Measurements from ENCODE around the gene MSL3.

DNA sequence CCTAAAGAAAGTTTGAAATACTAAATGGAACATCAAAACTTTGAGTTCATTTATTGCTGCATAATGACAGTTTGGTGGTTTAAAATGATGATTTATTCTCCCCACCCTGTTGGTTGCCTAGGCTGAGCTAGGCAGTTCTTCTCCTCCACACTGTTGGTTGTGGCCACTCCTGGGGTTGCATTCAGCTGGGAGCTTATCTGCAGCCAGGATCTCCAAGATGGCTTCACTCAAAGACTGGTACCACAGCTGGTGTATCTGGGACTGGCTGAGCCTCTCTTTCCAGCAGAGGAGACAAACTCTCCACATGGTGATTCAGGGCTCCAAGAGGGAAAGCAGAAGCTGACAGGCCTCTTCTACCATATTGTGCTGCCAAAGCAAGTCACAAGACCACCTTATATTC, 33.1 kb downstream of the MSL3 start:
- TF ChIP-seq POLR2A (IDR thresholded peaks at IDR 0.05), result no peak
- TF ChIP-seq, protein P1, sequence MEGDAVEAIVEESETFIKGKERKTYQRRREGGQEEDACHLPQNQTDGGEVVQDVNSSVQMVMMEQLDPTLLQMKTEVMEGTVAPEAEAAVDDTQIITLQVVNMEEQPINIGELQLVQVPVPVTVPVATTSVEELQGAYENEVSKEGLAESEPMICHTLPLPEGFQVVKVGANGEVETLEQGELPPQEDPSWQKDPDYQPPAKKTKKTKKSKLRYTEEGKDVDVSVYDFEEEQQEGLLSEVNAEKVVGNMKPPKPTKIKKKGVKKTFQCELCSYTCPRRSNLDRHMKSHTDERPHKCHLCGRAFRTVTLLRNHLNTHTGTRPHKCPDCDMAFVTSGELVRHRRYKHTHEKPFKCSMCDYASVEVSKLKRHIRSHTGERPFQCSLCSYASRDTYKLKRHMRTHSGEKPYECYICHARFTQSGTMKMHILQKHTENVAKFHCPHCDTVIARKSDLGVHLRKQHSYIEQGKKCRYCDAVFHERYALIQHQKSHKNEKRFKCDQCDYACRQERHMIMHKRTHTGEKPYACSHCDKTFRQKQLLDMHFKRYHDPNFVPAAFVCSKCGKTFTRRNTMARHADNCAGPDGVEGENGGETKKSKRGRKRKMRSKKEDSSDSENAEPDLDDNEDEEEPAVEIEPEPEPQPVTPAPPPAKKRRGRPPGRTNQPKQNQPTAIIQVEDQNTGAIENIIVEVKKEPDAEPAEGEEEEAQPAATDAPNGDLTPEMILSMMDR (IDR thresholded peaks at IDR 0.05 in 8 of 11, conservative IDR thresholded peaks at IDR 0.05 in 3 of 11), result no peak

Data from spleen (tissue), 7 donors.